CD4-positive, alpha-beta memory T cell (primary cell): Measurements from ENCODE around the gene FOCAD. TPM values are rescaled to one million over a fixed set of nuclear protein-coding genes. Genes with fewer than 3 reads are reported as not detected.
A peak's percentile ranks its signal among the peaks of the same experiment; 100 is the strongest.

Experiments used
- CTCF ChIA-PET: fragments of 350-600 bp; sonication (Branson Sonifier 250); formaldehyde crosslinking; loops from one replicate; lab custom pipeline; 2021; ENCODE audit warnings: inconsistent platforms; ENCODE audit not compliant: partially characterized antibody; lab: Charles Lee
- POLR2A ChIA-PET: fragments of 350-600 bp; sonication (Branson Sonifier 250); formaldehyde crosslinking; loops from one replicate; lab custom pipeline; 2021; ENCODE audit not compliant: partially characterized antibody; lab: Charles Lee
- DNase-seq, 5 donors: peaks; one replicate each; pipeline versions ENCODE4 v3.0.0 to v3.0.0-alpha.2; 2020 to 2022; ENCODE audit warnings: mixed read lengths in 1 of 5
- H3K27ac ChIP-seq: one replicate; pipeline ENCODE4 v1.7.0; 2013; ENCODE audit warnings: low read depth, low read length
- H3K27me3 ChIP-seq: 2 replicates; pipeline ENCODE4 v1.7.0; 2013; ENCODE audit warnings: mild to moderate bottlenecking, low read length, moderate library complexity; ENCODE audit not compliant: insufficient read depth
- H3K36me3 ChIP-seq: 2 replicates; pipeline ENCODE4 v1.7.0; 2013; ENCODE audit warnings: mild to moderate bottlenecking, low read length, moderate library complexity; ENCODE audit not compliant: insufficient read depth
- H3K4me1 ChIP-seq: 2 replicates; pipeline ENCODE4 v1.7.0; 2013; ENCODE audit warnings: mild to moderate bottlenecking, low read length, moderate library complexity; ENCODE audit not compliant: insufficient read depth
- H3K4me3 ChIP-seq, 2 donors: one replicate each; pipeline ENCODE4 v1.7.0; 2013; ENCODE audit warnings: low read length in 2 of 2, mild to moderate bottlenecking in 1 of 2
- H3K9me3 ChIP-seq, 2 donors: one replicate each; pipeline ENCODE4 v1.7.0; 2013; ENCODE audit warnings: low read length in 2 of 2, control low read depth in 1 of 2; ENCODE audit not compliant: control insufficient read depth in 1 of 2
- H3K27ac Mint-ChIP-seq, 7 donors: one replicate each; pipeline ENCODE4 v1.8.0; 2020 to 2021; ENCODE audit warnings: mixed read lengths in 7 of 7, mild to moderate bottlenecking in 6 of 7, inconsistent platforms in 3 of 7, moderate library complexity in 3 of 7
- H3K27me3 Mint-ChIP-seq, 2 donors: one replicate each; pipeline ENCODE4 v1.8.0; 2020 to 2021; ENCODE audit warnings: mixed read lengths in 2 of 2
- H3K36me3 Mint-ChIP-seq, 2 donors: one replicate each; pipeline ENCODE4 v1.8.0; 2020 to 2021; ENCODE audit warnings: mixed read lengths in 2 of 2, inconsistent platforms in 1 of 2, mild to moderate bottlenecking in 1 of 2
- H3K4me1 Mint-ChIP-seq, 4 donors: one replicate each; pipeline ENCODE4 v1.8.0; 2020 to 2021; ENCODE audit warnings: mixed read lengths in 4 of 4, mild to moderate bottlenecking in 1 of 4
- H3K4me3 Mint-ChIP-seq, 8 donors: one replicate each; pipeline ENCODE4 v1.8.0; 2020 to 2021; ENCODE audit warnings: mixed read lengths in 8 of 8, mild to moderate bottlenecking in 7 of 8, moderate library complexity in 6 of 8, inconsistent platforms in 3 of 8
- H3K9me3 Mint-ChIP-seq, 8 donors: one replicate each; pipeline ENCODE4 v1.8.0; 2020 to 2021; ENCODE audit warnings: mixed read lengths in 8 of 8, mild to moderate bottlenecking in 5 of 8, inconsistent platforms in 3 of 8, moderate library complexity in 1 of 8
- intact Hi-C: fragments of 100-400 bp; cut with micrococcal nuclease; formaldehyde crosslinking; loops from one replicate; pipeline ENCODE4 v1.15.1; 2023
- polyA plus RNA-seq, 2 donors: library from polyadenylated mRNA; unstranded; fragments of 300-500 nt; fragmentation: Illumina TruSeq; gene quantifications; one replicate each; pipeline ENCODE4 v1.2.3, GENCODE V29; 2021
- total RNA-seq, 2 experiments: library from RNA; stranded (reverse); gene quantifications; one replicate each; pipeline ENCODE4 v1.2.3, GENCODE V29; 2021

The FOCAD gene
- total and polyA plus RNA-seq, 4 experiments from 2014 or later, result 12.4 to 20.6 (median 17.5) TPM

DNA sequence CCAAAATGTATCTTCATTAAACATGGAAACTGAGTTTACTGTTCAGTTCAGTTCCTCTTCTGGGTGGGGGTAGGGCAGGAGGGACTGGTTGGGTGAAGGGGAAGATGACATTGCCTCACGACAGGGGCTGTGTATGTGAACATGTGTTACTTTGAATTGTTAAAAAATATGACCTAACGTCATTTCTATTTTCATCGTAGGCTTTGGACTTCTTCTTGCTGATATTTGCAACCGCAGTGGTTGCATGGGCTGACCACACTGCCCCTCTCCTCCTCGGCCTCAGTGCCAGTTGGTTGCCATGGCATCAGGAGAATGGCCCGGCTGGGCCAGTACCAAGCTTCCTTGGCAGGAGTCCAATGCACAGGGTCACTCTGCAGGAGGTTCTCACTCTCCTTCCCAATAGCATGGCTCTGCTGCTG lies 305.9 kb downstream of the FOCAD start:
- no peak overlapping the region for H3K4me3 Mint-ChIP-seq
- intact Hi-C loops, result no loop called here
- no peaks in the 10 kb centered on the region for H3K9me3 Mint-ChIP-seq
- Histone ChIP-seq H3K4me3 (no peak overlapping the region), H3K27ac (no peak overlapping the region), H3K36me3 (peaks cover 9% of the 10 kb centered on the region), H3K9me3 (no peaks in the 10 kb centered on the region), H3K4me1 (no peaks in the 10 kb centered on the region), H3K27me3 (no peaks in the 10 kb centered on the region)
- peak overlapping the region in 2 of 7 donors; percentile 17 to 66 for H3K27ac Mint-ChIP-seq
- H3K36me3 Mint-ChIP-seq, result peaks cover 46 to 62% of the 10 kb centered on the region in 2 donors
- no peak for DNase-seq
- H3K27me3 Mint-ChIP-seq, result no peaks in the 10 kb centered on the region
- peaks cover 0 to 9% (median 4%) of the 10 kb centered on the region in 4 donors for H3K4me1 Mint-ChIP-seq
- ChIA-PET POLR2A (no interaction called here), CTCF (no interaction called here)

DNA sequence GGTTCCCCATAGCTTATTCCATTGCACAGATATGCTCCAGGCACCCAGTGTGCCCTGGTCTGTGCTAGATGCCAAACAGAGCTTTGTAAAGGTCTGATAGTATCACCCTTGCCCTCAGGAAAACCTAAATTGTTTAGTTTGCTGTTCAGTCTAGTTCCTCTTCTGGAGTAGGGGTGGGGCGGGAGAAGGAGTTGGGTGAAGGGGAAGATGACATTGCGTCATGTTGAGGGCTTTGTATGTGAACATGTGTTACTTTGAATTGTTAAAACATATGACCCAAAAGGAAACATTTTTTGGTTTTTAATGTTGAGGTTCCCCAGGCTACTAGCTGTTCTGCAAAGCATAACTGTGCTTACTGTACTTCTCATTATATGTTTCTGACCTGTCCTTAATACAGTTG lies 306.8 kb downstream of the FOCAD start:
- Histone ChIP-seq H3K9me3 (no peaks in the 10 kb centered on the region), H3K27me3 (no peaks in the 10 kb centered on the region), H3K27ac (no peak overlapping the region), H3K36me3 (peaks cover 9% of the 10 kb centered on the region), H3K4me1 (no peaks in the 10 kb centered on the region), H3K4me3 (no peak overlapping the region)
- H3K36me3 Mint-ChIP-seq, result peaks cover 50 to 71% of the 10 kb centered on the region in 2 donors
- no peak overlapping the region for H3K4me3 Mint-ChIP-seq
- H3K9me3 Mint-ChIP-seq, result no peaks in the 10 kb centered on the region
- CTCF ChIA-PET, result no interaction called here
- intact Hi-C loops, result no loop called here
- no peak for DNase-seq
- H3K27me3 Mint-ChIP-seq, result no peaks in the 10 kb centered on the region
- POLR2A ChIA-PET, result interaction anchor here (1.1 to 1.2 kb wide), 2 partner anchors 9 to 40 kb away, joined by 3 to 4 read pairs; partner anchors contain the start of gene HACD4
- H3K27ac Mint-ChIP-seq, result no peak overlapping the region
- peaks cover 7 to 18% (median 9%) of the 10 kb centered on the region in 4 donors for H3K4me1 Mint-ChIP-seq

DNA sequence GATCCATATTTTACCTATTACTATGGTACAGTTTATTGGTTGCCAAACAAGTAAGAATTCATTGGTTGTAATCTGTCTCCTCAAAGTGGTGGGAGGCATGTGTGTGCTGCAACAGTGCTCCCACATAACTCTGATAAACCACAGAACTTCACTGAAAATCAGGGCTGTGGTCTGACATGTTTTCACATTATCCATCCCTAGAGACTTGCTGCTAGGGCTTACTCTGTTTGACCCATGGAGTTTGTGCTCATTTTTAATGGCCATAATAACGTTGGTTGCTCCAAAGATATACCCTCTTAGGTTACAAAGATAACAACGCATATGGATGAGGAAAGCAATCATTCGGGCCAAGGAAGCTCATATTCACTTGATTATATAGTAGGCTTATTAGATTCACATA lies 310.4 kb downstream of the FOCAD start:
- POLR2A ChIA-PET, result no interaction called here
- Mint-ChIP-seq H3K36me3 (peaks cover 41 to 56% of the 10 kb centered on the region in 2 donors), H3K27ac (peak overlapping the region in 3 of 7 donors; percentile 29 to 70 (median 65))

DNA sequence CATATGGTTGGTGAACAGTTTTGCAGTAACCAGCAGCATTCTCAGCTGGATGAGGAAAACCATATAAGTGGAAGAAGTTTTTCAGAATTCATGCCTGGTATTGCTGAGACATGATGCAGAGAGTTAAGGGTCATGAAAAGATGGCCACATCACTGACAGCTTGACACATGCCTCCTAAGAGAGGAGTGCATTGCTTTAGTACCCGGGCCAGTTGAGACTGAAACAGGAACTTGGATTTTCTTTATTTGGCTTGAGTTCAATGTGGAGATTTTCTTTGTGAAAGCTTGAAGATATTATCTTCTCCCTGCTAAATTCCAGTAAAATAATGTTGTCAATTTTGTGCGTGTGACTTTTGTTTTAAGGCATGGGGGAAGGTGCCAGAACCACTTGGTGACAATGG lies 311.6 kb downstream of the FOCAD start:
- ChIA-PET POLR2A (interaction anchor here (2.6 kb wide), 1 partner anchor 36 kb away, joined by 18 read pairs; the partner anchor contains the start of gene HACD4), CTCF (no interaction called here)
- Histone ChIP-seq H3K27me3 (no peaks in the 10 kb centered on the region), H3K4me1 (peaks cover 19% of the 10 kb centered on the region), H3K27ac (no peak overlapping the region), H3K36me3 (no peaks in the 10 kb centered on the region), H3K4me3 (no peak overlapping the region), H3K9me3 (no peaks in the 10 kb centered on the region)
- H3K4me1 Mint-ChIP-seq, result peaks cover 24 to 38% (median 33%) of the 10 kb centered on the region in 4 donors
- peaks cover 40 to 50% of the 10 kb centered on the region in 2 donors for H3K36me3 Mint-ChIP-seq
- no peak for DNase-seq
- H3K27ac Mint-ChIP-seq, result peak overlapping the region in 5 of 7 donors; percentile 57 to 76 (median 68)
- H3K27me3 Mint-ChIP-seq, result no peaks in the 10 kb centered on the region
- H3K4me3 Mint-ChIP-seq, result no peak overlapping the region
- intact Hi-C loops, result no loop called here
- peaks cover 0 to 3% (median 0%) of the 10 kb centered on the region in 8 donors for H3K9me3 Mint-ChIP-seq

More for the DNA sequence above, 310.4 kb downstream of the FOCAD start:
- CTCF ChIA-PET, result no interaction called here
- no peaks in the 10 kb centered on the region for H3K27me3 ChIP-seq
- H3K27ac ChIP-seq, result no peak overlapping the region
- DNase-seq, result no peak
- H3K4me3 Mint-ChIP-seq, result no peak overlapping the region
- no peaks in the 10 kb centered on the region for H3K27me3 Mint-ChIP-seq
- H3K4me1 Mint-ChIP-seq, result peaks cover 24 to 40% (median 33%) of the 10 kb centered on the region in 4 donors
- intact Hi-C loops, result no loop called here
- H3K9me3 Mint-ChIP-seq, result no peaks in the 10 kb centered on the region
- no peaks in the 10 kb centered on the region for H3K9me3 ChIP-seq
- peaks cover 19% of the 10 kb centered on the region for H3K4me1 ChIP-seq
- H3K36me3 ChIP-seq, result peaks cover 6% of the 10 kb centered on the region
- no peak overlapping the region for H3K4me3 ChIP-seq

DNA sequence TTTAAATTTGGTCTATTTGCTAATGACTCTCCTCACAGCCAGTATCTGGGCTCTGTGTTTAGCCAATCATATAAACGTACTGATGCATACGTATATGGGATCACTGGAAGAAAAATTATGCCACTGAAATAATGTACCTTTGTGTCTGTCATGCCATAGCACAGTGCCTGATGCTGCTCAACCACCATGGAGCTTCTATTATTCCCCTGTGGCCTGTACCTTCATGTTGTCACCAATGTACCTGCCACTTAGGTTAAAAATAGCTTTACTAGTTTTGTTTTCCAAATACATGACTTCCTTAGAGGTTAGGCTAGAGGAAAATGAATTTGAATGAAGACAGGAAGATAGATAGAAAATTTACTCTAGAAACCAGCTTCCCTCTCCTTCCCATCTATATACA lies 312.8 kb downstream of the FOCAD start:
- ChIA-PET CTCF (interaction anchor here (0.8 to 1.4 kb wide), 4 partner anchors 13 to 84 kb away, joined by 3 to 5 read pairs (median 3); partner anchors contain the start of gene HACD4), POLR2A (interaction anchor here (0.8 to 2.6 kb wide), 4 partner anchors 21 to 374 kb away, joined by 3 to 18 read pairs (median 3); partner anchors contain the start of genes HACD4 and MLLT3)
- no peak for DNase-seq
- Mint-ChIP-seq H3K27ac (peak overlapping the region; percentile 3 to 88 (median 76)), H3K36me3 (peaks cover 42 to 51% of the 10 kb centered on the region in 2 donors), H3K27me3 (no peaks in the 10 kb centered on the region), H3K9me3 (peaks cover 0 to 12% (median 6%) of the 10 kb centered on the region in 8 donors), H3K4me1 (peaks cover 32 to 45% (median 42%) of the 10 kb centered on the region in 4 donors), H3K4me3 (peak overlapping the region in 5 of 8 donors; percentile 2 to 68 (median 32))
- Histone ChIP-seq H3K4me1 (peaks cover 29% of the 10 kb centered on the region), H3K36me3 (no peaks in the 10 kb centered on the region), H3K27ac (no peak overlapping the region), H3K9me3 (no peaks in the 10 kb centered on the region), H3K27me3 (no peaks in the 10 kb centered on the region), H3K4me3 (no peak overlapping the region)
- intact Hi-C loops, result no loop called here

DNA sequence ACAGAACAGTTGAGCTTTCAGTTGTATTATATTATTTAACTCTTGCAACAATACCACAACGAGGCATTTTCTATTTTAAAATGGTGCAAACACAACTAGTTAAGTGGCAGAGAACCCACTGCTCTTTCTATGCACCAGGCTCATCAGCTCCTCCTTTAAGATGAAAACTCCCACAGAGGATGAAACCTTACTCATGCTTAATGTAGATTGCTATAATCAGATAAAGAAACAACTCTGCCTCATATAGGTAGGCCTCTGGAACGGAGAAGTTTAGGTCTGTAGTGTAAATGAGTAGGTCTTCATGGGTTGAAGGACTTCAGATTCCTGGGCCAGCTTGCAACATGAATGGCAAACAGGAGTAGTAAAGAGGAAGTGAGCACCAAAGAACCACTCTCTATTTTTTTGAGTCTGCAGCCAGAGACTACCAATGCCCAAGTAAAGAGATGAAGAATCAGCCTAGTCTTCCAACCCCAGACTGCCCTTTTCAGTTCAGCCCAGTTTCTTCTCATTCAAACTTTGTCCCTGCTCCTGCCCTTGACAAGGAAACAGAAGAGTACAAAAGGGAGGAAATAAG lies 313.5 kb downstream of the FOCAD start:
- H3K9me3 ChIP-seq, result no peaks in the 10 kb centered on the region
- POLR2A ChIA-PET, result interaction anchor here (0.8 to 2.6 kb wide), 4 partner anchors 20 to 375 kb away, joined by 3 to 18 read pairs (median 3); partner anchors contain the start of genes HACD4 and MLLT3
- peaks cover 39 to 53% (median 50%) of the 10 kb centered on the region in 4 donors for H3K4me1 Mint-ChIP-seq
- DNase-seq, result no peak
- peak overlapping the region in 3 of 8 donors; percentile 13 to 68 (median 32) for H3K4me3 Mint-ChIP-seq
- no peaks in the 10 kb centered on the region for H3K27me3 ChIP-seq
- H3K27me3 Mint-ChIP-seq, result no peaks in the 10 kb centered on the region
- H3K4me1 ChIP-seq, result peaks cover 37% of the 10 kb centered on the region
- no peak overlapping the region for H3K4me3 ChIP-seq
- peaks cover 37 to 51% of the 10 kb centered on the region in 2 donors for H3K36me3 Mint-ChIP-seq
- H3K9me3 Mint-ChIP-seq, result peaks cover 0 to 13% (median 6%) of the 10 kb centered on the region in 8 donors
- no peak overlapping the region for H3K27ac ChIP-seq
- intact Hi-C loops, result no loop called here
- CTCF ChIA-PET, result interaction anchor here (1.0 to 1.4 kb wide), 3 partner anchors 12 to 57 kb away, joined by 3 to 5 read pairs (median 3); partner anchors contain the start of gene HACD4
- H3K36me3 ChIP-seq, result no peaks in the 10 kb centered on the region
- peak overlapping the region; percentile 8 to 88 (median 76) for H3K27ac Mint-ChIP-seq

DNA sequence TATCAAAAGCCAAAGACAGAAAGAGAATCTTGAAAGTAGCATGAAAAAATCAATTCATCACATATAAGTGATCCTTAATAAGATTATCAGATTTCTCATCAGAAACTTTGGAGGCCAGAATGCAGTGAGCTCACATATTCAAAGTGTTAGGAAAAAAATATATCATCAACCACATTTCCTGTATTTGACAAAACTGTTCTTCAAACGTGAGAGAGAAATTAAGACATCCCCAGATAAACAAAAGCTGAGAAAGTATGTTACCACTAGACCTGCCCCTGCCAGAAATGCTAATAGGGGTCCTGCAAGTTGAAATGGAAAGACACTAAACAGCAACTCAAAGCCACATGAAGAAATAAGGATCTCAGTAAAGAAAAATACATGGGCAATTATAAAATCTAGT lies 317.5 kb downstream of the FOCAD start:
- Histone ChIP-seq H3K27me3 (no peaks in the 10 kb centered on the region), H3K9me3 (no peaks in the 10 kb centered on the region), H3K4me3 (no peak overlapping the region), H3K36me3 (peaks cover 9% of the 10 kb centered on the region), H3K4me1 (peaks cover 36% of the 10 kb centered on the region), H3K27ac (no peak overlapping the region)
- ChIA-PET CTCF (interaction anchor here (1.2 kb wide), 1 partner anchor 29 kb away, joined by 5 read pairs; the partner anchor contains the start of gene HACD4), POLR2A (interaction anchor here (0.7 to 2.0 kb wide), 4 partner anchors 13 to 379 kb away, joined by 3 to 22 read pairs (median 4); partner anchors contain the start of gene HACD4)
- intact Hi-C loops, result loop anchor here (1.0 to 5.0 kb wide), 2 partner anchors 30 to 96 kb away; partner anchors contain the start of gene HACD4
- Mint-ChIP-seq H3K27ac (peak overlapping the region; percentile 37 to 93 (median 82)), H3K4me3 (peak overlapping the region; percentile 13 to 74 (median 50)), H3K4me1 (peaks cover 30 to 37% (median 35%) of the 10 kb centered on the region in 4 donors), H3K9me3 (peaks cover 0 to 13% (median 6%) of the 10 kb centered on the region in 8 donors), H3K36me3 (peaks cover 49% of the 10 kb centered on the region in 2 donors), H3K27me3 (no peaks in the 10 kb centered on the region)
- peak; percentile 26 to 38 (median 27) for DNase-seq
